ENCODE data around the gene RRP1B. TPM values are rescaled to one million over a fixed set of nuclear protein-coding genes. Genes with fewer than 3 reads are reported as not detected.
"Not testable (repeated sequence)": the region's sequence is repeated elsewhere in the genome, so short reads cannot be mapped to it uniquely, and the experiment has no call there.

The RRP1B gene
- total RNA-seq, 1 experiment from 2014 or later, result 12.1 TPM

- no peak for DNase-seq (ENCODE audit: low read depth)
Observed at GRCh38 chr21:43669828-43670605, 10.7 kb downstream of the RRP1B start.

- DNase-seq (ENCODE audit: low read depth), result no peak
Observed at GRCh38 chr21:43675871-43676270, 16.5 kb downstream of the RRP1B start.

- DNase-seq (ENCODE audit: low read depth), result no peak
Observed at GRCh38 chr21:43676391-43676790, 17.0 kb downstream of the RRP1B start.

GRCh38 chr21:43679951-43680350 lies 20.6 kb downstream of the RRP1B start:
- no peak for DNase-seq (ENCODE audit: low read depth)

GRCh38 chr21:43680421-43680820 lies 21.1 kb downstream of the RRP1B start:
- not testable (repeated sequence) for DNase-seq (ENCODE audit: low read depth)

- no peak for DNase-seq (ENCODE audit: low read depth)
Observed at GRCh38 chr21:43681650-43682049, 22.3 kb downstream of the RRP1B start.

- no peak for DNase-seq (ENCODE audit: low read depth)
Observed at GRCh38 chr21:43684424-43684823, 25.1 kb downstream of the RRP1B start.

GRCh38 chr21:43686811-43687565 lies 27.6 kb downstream of the RRP1B start:
- DNase-seq (ENCODE audit: low read depth), result no peak

- no peak for DNase-seq (ENCODE audit: low read depth)
Observed at GRCh38 chr21:43687566-43688399, 28.4 kb downstream of the RRP1B start.

GRCh38 chr21:43688906-43689305 lies 29.5 kb downstream of the RRP1B start:
- DNase-seq (ENCODE audit: low read depth), result no peak

- no peak for DNase-seq (ENCODE audit: low read depth)
Observed at GRCh38 chr21:43689556-43690337, 30.4 kb downstream of the RRP1B start.

- no peak for DNase-seq (ENCODE audit: low read depth)
Observed at GRCh38 chr21:43690346-43690745, 31.0 kb downstream of the RRP1B start.

GRCh38 chr21:43691086-43691795 lies 31.9 kb downstream of the RRP1B start:
- no peak for DNase-seq (ENCODE audit: low read depth)

- DNase-seq (ENCODE audit: low read depth), result no peak
Observed at GRCh38 chr21:43691801-43692200, 32.4 kb downstream of the RRP1B start.

GRCh38 chr21:43692949-43693348 lies 33.6 kb downstream of the RRP1B start:
- no peak for DNase-seq (ENCODE audit: low read depth)

GRCh38 chr21:43693981-43694380 lies 34.6 kb downstream of the RRP1B start:
- DNase-seq (ENCODE audit: low read depth), result no peak

- no peak for DNase-seq (ENCODE audit: low read depth)
Observed at GRCh38 chr21:43694437-43695079, 35.2 kb downstream of the RRP1B start.

- DNase-seq (ENCODE audit: low read depth), result no peak
Observed at GRCh38 chr21:43696214-43696613, 36.9 kb downstream of the RRP1B start.

- DNase-seq (ENCODE audit: low read depth), result no peak
Observed at GRCh38 chr21:43697758-43698643, 38.6 kb downstream of the RRP1B start.
